ENCODE data around the gene LIAS. TPM values are rescaled to one million over a fixed set of nuclear protein-coding genes. Genes with fewer than 3 reads are reported as not detected.

LIAS gene
- total and polyA plus RNA-seq, 2 of the 13 experiments (the other 11 are each of a cell fraction or from before 2014, with no cell fraction given): 16.0 to 16.6 TPM

GRCh38 chr4:39484582-39485272, 25.9 kb downstream of the LIAS start:
- H3K9ac ChIP-seq (ENCODE audit: insufficient read depth, low read depth, low read length): no peak overlapping the region
- no peak overlapping the region for H3K4me2 ChIP-seq (ENCODE audit: low read depth, low read length)
- WGBS (ENCODE audit: low lambda C conversion rate): 61% methylated on average over 6 of the region's 6 CpGs
- no peak for ATAC-seq
- BruUV-seq (replicated peaks): no TSS peak
- POLR2A ChIA-PET: no interaction called here
- H2AFZ ChIP-seq (ENCODE audit: low read length): no peak overlapping the region
- no peak for TF ChIP-seq ZNF280B (CRISPR knock-in tag; IDR thresholded peaks at IDR 0.05; ENCODE audit: borderline replicate concordance)
- TF ChIP-seq SP2 (CRISPR knock-in tag; IDR thresholded peaks at IDR 0.05): no peak
- no peaks in the 10 kb centered on the region for H3K9me3 ChIP-seq (ENCODE audit: low read length)
- peaks cover 33% of the 10 kb centered on the region for H3K4me1 ChIP-seq (ENCODE audit: insufficient read depth, low read length)
- H4K20me1 ChIP-seq (ENCODE audit: insufficient read depth, low read length): no peaks in the 10 kb centered on the region
- no peaks in the 10 kb centered on the region for H3K36me3 ChIP-seq (replicated peaks in 1 of 2; ENCODE audit: control insufficient read depth in 1 of 2, insufficient read depth in 2 of 2, low read length in 2 of 2)
- H3K27me3 ChIP-seq (ENCODE audit: control insufficient read depth in 1 of 2, insufficient read depth in 2 of 2, low read length in 2 of 2): no peaks in the 10 kb centered on the region
- in situ Hi-C loops (cut with HindIII; ENCODE audit: extremely low pct_ligation_motif_present, low pct_unique_long_range_greater_than_20kb) (no loop called here), intact Hi-C loops (cut with micrococcal nuclease; ENCODE audit: unreplicated experiment) (no loop called here)
- FAIRE-seq: no peak
- H3K27ac ChIP-seq (ENCODE audit: extremely low read length, insufficient read depth, low read length): no peak overlapping the region
- no peak overlapping the region for H3K4me3 ChIP-seq (replicated peaks in 1 of 3; ENCODE audit: insufficient read depth in 1 of 3, low read depth in 2 of 3, low read length in 3 of 3)
- DNase-seq (ENCODE audit: low spot score): no peak
- CTCF ChIA-PET (ENCODE audit: low intra/inter-chr PET ratio, low total read pairs): no interaction called here
- H3K79me2 ChIP-seq (ENCODE audit: insufficient read depth, low read length): no peaks in the 10 kb centered on the region

GRCh38 chr4:39486221-39486804, 27.5 kb downstream of the LIAS start:
- no peaks in the 10 kb centered on the region for H3K36me3 ChIP-seq (replicated peaks in 1 of 2; ENCODE audit: control insufficient read depth in 1 of 2, insufficient read depth in 2 of 2, low read length in 2 of 2)
- H3K79me2 ChIP-seq (ENCODE audit: insufficient read depth, low read length): no peaks in the 10 kb centered on the region
- ChIA-PET POLR2A (no interaction called here), CTCF (ENCODE audit: low intra/inter-chr PET ratio, low total read pairs) (no interaction called here)
- H3K9me3 ChIP-seq (ENCODE audit: low read length): no peaks in the 10 kb centered on the region
- H4K20me1 ChIP-seq (ENCODE audit: insufficient read depth, low read length): no peaks in the 10 kb centered on the region
- FAIRE-seq: no peak
- peaks cover 43% of the 10 kb centered on the region for H3K4me1 ChIP-seq (ENCODE audit: insufficient read depth, low read length)
- no peak overlapping the region for H3K9ac ChIP-seq (ENCODE audit: insufficient read depth, low read depth, low read length)
- H3K27ac ChIP-seq (ENCODE audit: extremely low read length, insufficient read depth, low read length): no peak overlapping the region
- no peaks in the 10 kb centered on the region for H3K27me3 ChIP-seq (ENCODE audit: control insufficient read depth in 1 of 2, insufficient read depth in 2 of 2, low read length in 2 of 2)
- ATAC-seq: peak; percentile 16
- in situ Hi-C loops (cut with HindIII; ENCODE audit: extremely low pct_ligation_motif_present, low pct_unique_long_range_greater_than_20kb): no loop called here
- no TSS peak for BruUV-seq (replicated peaks)
- intact Hi-C loops (cut with micrococcal nuclease; ENCODE audit: unreplicated experiment): no loop called here
- H3K4me3 ChIP-seq (replicated peaks in 1 of 3; ENCODE audit: insufficient read depth in 1 of 3, low read depth in 2 of 3, low read length in 3 of 3): no peak overlapping the region
- no peak overlapping the region for H2AFZ ChIP-seq (ENCODE audit: low read length)
- TF ChIP-seq ZNF713 (CRISPR knock-in tag; IDR thresholded peaks at IDR 0.05) (no peak), IRF1 (CRISPR knock-in tag; IDR thresholded peaks at IDR 0.05; ENCODE audit: low read depth) (no peak), ZNF768 (CRISPR knock-in tag; IDR thresholded peaks at IDR 0.05) (no peak)
- H3K4me2 ChIP-seq (ENCODE audit: low read depth, low read length): peak overlapping the region; percentile 41
- 52% methylated on average over 10 of the region's 10 CpGs for WGBS (ENCODE audit: low lambda C conversion rate)
- no peak for DNase-seq (ENCODE audit: low spot score)

All from HepG2 (cell line).